ENCODE data around the gene HOXC4.

Gene HOXC4

GRCh38 chr12:54053751-54054741 lies at the start of gene HOXC4:
TSS of gene HOXC4 (plus strand) at chr12:54053835. CDS start at chr12:54053923, 88 bp downstream.
- DNase-seq, result peak; percentile 19

GRCh38 chr12:54004063-54004840 lies 49.4 kb upstream of the HOXC4 start:
- DNase-seq, result no peak

GRCh38 chr12:54004841-54005530 lies 48.6 kb upstream of the HOXC4 start:
- DNase-seq, result no peak

- DNase-seq, result no peak
Measured at GRCh38 chr12:54005531-54005852, 48.1 kb upstream of the HOXC4 start.

- peak; percentile 43 for DNase-seq
Measured at GRCh38 chr12:54005853-54006558, 47.6 kb upstream of the HOXC4 start.

- DNase-seq, result no peak
Measured at GRCh38 chr12:54006559-54007220, 46.9 kb upstream of the HOXC4 start.

GRCh38 chr12:54007538-54008259 lies 45.9 kb upstream of the HOXC4 start:
- DNase-seq, result no peak

- no peak for DNase-seq
Measured at GRCh38 chr12:54008260-54008552, 45.4 kb upstream of the HOXC4 start.

- no peak for DNase-seq
Measured at GRCh38 chr12:54009171-54010052, 44.2 kb upstream of the HOXC4 start.

- no peak for DNase-seq
Measured at GRCh38 chr12:54010053-54010971, 43.3 kb upstream of the HOXC4 start.

- DNase-seq, result no peak
Measured at GRCh38 chr12:54010972-54011664, 42.5 kb upstream of the HOXC4 start.

- no peak for DNase-seq
Measured at GRCh38 chr12:54011665-54012532, 41.7 kb upstream of the HOXC4 start.

- DNase-seq, result no peak
Measured at GRCh38 chr12:54012631-54013409, 40.8 kb upstream of the HOXC4 start.

- DNase-seq, result no peak
Measured at GRCh38 chr12:54014377-54015017, 39.1 kb upstream of the HOXC4 start.

- no peak for DNase-seq
Measured at GRCh38 chr12:54015018-54015931, 38.4 kb upstream of the HOXC4 start.
